A549 treated with Mapracorat at 1 μM for 4 hours (cell line): ENCODE results near the gene PACRGL. TPM values are rescaled to one million over a fixed set of nuclear protein-coding genes. Genes with fewer than 3 reads are reported as not detected.

ENCODE experiments used
- total RNA-seq: library from RNA; stranded (reverse); fragments of 200-300 nt; extraction: Qiagen RNA extraction; gene quantifications from 5 replicates; pipeline ENCODE4 v1.2.3, GENCODE V29; 2022

PACRGL gene
- total RNA-seq, result 11.7 to 14.0 TPM (median 13.2 TPM) in 5 replicates

GRCh38 chr4:20700007-20700761 lies at the start of gene PACRGL:
Gene PACRGL, plus strand, starts transcription at chr4:20700458. Its CDS starts 4,024 bp downstream, at chr4:20704482.

